AG04449 (cell line): ENCODE results near the gene DYNC1H1.

Experiments used
- CTCF ChIA-PET: fragments of 350-600 bp; formaldehyde crosslinking; extraction: SDS; loops from one replicate; lab custom pipeline; 2021; ENCODE audit warnings: antibody characterized with exemption; lab: Yijun Ruan, JAX
- POLR2A ChIA-PET: fragments of 400-600, 350-600 bp; formaldehyde crosslinking; extraction: SDS; loops from one replicate; lab custom pipeline; 2020; ENCODE audit warnings: antibody characterized with exemption, inconsistent platforms; lab: Yijun Ruan, JAX
- DNase-seq: peaks from one replicate; pipeline ENCODE4 v3.0.0-alpha.2; 2010; ENCODE audit warnings: low read depth, low spot score
- H3K4me3 ChIP-seq: 2 replicates; pipeline ENCODE4 v1.5.1; 2011; ENCODE audit warnings: low read depth, mild to moderate bottlenecking, control low read depth, low read length
- TF ChIP-seq, protein P1 (sequence below): IDR thresholded peaks from one replicate; pipeline ENCODE4 v1.5.1; 2011; ENCODE audit warnings: mild to moderate bottlenecking, moderate library complexity, low read length, control low read depth, inconsistent platforms; ENCODE audit not compliant: insufficient read depth; ENCODE audit errors: missing control alignments

The DYNC1H1 gene

GRCh38 chr14:101964297-101965180 lies at the start of gene DYNC1H1:
Gene DYNC1H1, plus strand, starts transcription at chr14:101964573. Its CDS starts 119 bp downstream, at chr14:101964692.
- CTCF ChIA-PET, result interaction anchor here (0.9 to 6.7 kb wide), 4 partner anchors 71 to 352 kb away, joined by 3 to 119 read pairs (median 3); no protein-coding TSS in a partner anchor
- DNase-seq, result no peak

GRCh38 chr14:101915871-101916815 lies 48.2 kb upstream of the DYNC1H1 start:
- TF ChIP-seq, protein P1, sequence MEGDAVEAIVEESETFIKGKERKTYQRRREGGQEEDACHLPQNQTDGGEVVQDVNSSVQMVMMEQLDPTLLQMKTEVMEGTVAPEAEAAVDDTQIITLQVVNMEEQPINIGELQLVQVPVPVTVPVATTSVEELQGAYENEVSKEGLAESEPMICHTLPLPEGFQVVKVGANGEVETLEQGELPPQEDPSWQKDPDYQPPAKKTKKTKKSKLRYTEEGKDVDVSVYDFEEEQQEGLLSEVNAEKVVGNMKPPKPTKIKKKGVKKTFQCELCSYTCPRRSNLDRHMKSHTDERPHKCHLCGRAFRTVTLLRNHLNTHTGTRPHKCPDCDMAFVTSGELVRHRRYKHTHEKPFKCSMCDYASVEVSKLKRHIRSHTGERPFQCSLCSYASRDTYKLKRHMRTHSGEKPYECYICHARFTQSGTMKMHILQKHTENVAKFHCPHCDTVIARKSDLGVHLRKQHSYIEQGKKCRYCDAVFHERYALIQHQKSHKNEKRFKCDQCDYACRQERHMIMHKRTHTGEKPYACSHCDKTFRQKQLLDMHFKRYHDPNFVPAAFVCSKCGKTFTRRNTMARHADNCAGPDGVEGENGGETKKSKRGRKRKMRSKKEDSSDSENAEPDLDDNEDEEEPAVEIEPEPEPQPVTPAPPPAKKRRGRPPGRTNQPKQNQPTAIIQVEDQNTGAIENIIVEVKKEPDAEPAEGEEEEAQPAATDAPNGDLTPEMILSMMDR, result no peak
- no peak for DNase-seq
- no peak overlapping the region for H3K4me3 ChIP-seq
- ChIA-PET CTCF (no interaction called here), POLR2A (no interaction called here)

More at GRCh38 chr14:101964297-101965180, at the start of gene DYNC1H1:
- H3K4me3 ChIP-seq, result peak within 1 kb of the TSS; percentile 94
- TF ChIP-seq, protein P1, result no peak
- POLR2A ChIA-PET, result no interaction called here

- POLR2A ChIA-PET, result no interaction called here
- TF ChIP-seq, protein P1, result no peak
- CTCF ChIA-PET, result interaction anchor here (1.2 kb wide), 1 partner anchor 9 kb away, joined by 3 read pairs; no protein-coding TSS in a partner anchor
- H3K4me3 ChIP-seq, result no peak overlapping the region
- no peak for DNase-seq
Observed at GRCh38 chr14:101916816-101917412, 47.5 kb upstream of the DYNC1H1 start.

DNA sequence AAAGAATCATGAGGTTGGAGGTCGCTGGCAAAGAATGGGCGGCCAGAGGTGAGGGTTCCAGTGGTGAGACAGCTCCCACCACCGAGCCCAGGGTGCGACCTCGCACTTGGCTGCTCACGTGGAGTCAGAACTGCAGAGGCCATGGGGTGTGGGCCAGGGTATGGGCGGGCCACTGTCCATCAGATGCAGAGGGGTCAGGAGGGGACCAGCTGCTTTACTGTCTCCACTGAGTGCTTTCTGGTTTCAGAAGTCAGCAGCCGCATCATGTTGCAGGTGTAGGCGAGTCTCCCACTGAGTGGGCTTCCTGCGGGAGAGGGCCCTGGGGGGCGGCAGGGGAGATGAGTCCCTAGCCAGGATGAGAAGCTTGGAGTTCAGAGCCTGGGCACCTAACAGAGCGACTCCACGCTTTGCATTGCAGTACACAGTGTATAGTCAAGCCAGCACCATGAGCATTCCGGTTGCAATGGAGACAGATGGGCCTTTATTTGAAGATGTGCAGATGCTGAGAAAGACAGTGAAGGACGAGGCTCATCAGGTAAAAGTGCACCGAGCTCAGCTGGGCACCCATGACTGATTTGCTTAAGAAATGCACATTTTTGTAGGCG lies 46.9 kb upstream of the DYNC1H1 start:
- TF ChIP-seq, protein P1, result no peak
- no peak for DNase-seq
- POLR2A ChIA-PET, result no interaction called here
- CTCF ChIA-PET, result interaction anchor here (1.0 to 1.3 kb wide), 3 partner anchors 9 to 150 kb away, joined by 3 to 4 read pairs (median 3); no protein-coding TSS in a partner anchor
- H3K4me3 ChIP-seq, result no peak overlapping the region

DNA sequence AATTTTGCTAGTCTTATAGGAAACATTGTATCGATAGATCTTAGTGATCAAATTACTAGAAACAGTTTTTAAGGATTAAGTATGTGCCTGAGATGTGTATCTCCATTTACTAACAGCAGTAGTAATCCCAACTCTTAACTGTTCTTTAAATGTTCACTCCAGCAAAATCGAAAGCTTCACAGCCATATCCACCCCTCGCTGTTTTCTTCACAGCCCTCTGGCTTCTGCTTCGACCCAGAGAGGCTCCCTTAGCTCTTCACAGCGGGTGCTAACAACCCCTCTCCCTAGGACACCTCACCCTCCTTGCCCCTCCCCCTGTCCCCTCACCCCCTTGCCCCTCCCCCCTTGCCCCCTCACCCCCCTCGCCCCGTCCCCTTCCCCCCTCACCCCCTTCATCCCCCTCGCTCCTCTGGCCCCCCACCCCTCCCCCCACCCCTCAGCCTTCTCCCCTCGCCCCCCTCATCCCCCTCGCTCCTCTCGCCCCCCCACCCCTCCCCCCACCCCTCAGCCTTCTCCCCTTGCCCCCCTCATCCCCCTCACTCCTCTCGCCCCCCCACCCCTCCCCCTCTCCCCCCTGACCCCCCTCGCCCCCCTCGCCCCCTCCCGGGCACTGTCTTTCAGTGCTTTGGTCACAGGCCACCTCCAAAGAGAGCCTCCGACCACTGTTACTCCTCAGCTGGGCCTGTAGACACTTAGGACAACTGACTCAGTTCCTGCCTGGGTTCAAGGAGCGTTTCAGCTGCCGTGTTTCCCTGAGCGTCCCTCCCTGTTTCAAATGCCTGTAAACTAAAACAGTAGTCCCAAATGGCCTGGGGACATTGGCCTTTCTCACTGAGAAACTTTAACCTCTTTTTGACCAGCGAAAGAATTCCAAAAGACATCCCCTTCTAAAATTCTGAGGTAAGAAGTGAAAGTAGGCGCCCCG lies 46.0 kb upstream of the DYNC1H1 start:
- CTCF ChIA-PET, result interaction anchor here (1.0 to 1.3 kb wide), 3 partner anchors 8 to 151 kb away, joined by 3 to 4 read pairs (median 3); no protein-coding TSS in a partner anchor
- TF ChIP-seq, protein P1, result no peak
- DNase-seq, result no peak
- POLR2A ChIA-PET, result no interaction called here
- no peak overlapping the region for H3K4me3 ChIP-seq
